Cerebellar nuclear complex (tissue), 1 donor: ENCODE measurements around the gene CREBBP.

Source experiments
- DNase-seq, 2 experiments: peaks; one replicate each; lab custom pipeline; 2025; lab: John Stamatoyannopoulos, UW

The CREBBP gene

DNA sequence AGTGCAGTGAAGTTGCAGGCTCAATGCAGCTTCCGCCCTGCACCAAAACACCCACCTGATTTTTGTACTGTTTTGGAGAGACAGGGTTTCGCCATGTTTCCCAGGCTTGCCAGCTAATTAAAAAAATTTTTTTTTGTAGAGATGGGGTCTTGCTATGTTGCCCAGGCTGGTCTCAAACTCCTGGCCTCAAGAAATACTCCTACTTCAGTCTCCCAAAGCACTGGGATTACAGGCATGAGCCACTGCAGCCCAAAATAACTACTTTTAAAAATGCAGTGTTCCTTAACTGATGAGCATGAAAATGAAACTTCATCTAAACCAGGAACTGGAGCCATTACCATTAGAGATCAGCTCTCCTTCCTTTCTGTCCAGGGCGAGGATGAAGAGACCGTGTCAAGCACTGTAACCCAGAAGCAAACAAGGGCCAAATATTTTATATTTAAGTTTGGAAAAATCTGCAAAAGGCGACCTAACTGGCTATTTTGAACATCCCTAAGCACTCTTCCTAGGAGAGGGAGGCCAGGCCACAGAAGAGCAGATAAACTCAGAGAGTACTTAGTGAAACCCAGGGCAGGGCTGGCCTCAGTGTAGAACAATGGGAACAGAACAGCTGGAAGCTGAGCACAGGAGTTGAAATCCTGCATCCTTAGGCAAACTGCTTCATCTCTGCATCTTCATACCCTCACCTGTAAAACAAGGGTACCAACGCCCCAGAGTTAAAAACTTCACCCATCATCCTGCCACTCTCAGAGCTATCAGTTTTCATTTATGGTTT is 24.0 kb downstream of the CREBBP start:
- no peak for DNase-seq

DNA sequence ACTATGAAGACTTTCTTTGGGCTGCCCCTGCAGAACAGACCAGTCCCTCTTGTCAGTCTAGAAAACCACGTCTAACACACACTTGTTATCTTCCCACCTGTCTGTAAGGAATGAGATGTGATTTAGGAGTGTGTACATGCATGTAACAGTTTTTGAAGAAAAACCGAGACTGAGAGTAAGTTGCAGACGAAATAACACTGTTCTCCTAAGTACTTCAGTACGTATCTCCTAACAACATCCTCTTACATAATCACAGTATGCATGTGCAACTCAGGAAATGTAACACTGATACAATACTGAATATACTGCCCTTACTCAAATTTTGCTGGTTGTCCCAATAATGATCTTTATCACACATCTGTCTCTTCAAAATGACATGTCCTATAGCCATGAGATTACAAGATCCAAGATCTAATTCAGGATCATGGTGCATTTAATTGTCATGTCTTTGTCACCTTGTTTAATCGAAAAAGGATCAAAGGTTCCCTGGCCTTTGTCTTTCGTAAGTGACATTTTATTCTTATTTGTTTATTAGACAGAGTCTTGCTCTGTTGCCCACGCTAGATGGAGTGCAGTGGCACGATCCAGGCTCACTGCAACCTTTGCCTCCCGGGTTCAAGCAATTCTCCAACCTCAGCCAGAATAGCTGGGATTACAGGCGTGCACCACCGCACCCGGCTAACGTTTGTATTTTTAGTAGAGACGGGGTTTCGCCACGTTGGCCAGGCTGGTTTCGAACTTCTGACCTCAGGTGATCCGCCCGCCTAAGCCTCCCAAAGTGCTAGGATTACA is 25.6 kb downstream of the CREBBP start:
- no peak for DNase-seq

DNA sequence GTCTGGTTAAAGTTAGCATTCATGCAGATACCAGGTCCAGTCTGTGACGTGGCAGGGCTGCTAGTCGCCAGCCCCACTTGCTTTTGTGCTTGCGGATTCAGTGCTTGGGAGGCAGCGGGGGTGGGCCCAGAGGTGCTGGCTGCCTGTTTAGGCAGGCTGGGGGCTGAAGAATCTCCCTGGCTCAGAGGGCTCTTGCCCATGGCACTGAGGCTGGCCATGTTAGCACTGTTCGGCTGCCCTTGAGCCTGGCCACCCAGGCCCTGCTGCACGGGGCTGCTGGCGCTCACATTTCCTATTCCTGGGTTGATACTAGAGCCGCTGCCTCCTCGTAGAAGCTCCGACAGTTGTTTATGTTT is 30.0 kb downstream of the CREBBP start:
- no peak for DNase-seq

DNA sequence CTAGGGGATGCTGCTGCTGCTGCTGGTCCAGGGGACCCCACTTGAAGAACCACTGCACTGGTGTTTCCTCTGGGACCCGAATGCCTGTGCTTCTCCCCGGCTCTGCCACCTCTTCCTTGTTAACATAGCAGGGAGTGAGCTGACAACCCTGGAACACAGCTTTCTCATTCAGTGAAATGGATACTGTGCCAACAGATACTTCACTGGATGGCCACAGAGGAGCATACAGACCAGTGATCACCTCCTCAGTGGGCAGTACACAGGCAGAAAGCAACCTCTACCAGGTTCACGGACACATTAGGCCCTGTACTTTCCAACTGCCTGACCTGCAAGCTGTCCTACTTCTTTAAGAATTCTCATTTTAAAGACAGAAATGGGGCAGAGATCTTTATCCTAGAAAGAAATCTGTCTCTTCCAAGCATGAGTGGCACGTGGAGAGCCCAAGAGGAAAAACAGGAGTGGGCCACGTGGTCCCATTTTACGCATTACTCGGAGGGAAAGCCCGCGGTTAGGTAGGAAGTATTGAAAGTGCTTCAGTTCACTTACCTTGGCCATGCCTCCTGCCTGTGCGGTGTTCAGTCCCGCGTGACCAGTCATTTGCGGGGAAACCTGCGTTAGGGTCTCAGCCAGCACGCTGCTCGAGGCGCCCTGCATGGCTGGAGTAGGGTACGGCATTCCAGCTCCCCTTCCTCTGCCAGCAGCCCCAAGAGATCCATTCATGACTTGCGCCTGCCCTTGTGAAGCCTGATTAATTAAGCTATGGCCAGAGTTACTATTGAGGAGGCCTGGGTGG is 30.6 kb downstream of the CREBBP start:
- no peak for DNase-seq

DNA sequence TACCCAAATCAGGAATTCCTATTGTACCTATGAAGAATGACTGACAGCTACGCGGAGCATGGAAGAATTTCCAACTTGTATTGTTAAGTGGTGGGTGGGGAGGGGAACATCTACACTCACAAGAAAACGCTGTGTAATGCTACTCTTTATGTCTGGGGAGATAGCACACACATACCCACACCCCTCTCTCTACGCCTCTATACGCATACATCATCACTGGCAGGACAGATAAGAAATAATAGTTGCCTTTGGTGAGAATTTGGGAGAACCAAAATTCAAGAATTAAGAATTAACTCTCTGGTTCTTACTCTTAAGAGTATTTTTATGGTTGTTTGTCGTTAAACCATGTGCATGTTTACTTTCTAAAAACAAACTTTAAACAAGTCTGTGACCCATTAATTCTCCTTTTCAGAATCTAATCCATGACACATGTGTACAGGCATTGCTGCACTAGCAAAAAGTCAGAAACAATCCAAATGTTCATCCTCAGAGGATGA is 33.9 kb downstream of the CREBBP start:
- DNase-seq: no peak

DNA sequence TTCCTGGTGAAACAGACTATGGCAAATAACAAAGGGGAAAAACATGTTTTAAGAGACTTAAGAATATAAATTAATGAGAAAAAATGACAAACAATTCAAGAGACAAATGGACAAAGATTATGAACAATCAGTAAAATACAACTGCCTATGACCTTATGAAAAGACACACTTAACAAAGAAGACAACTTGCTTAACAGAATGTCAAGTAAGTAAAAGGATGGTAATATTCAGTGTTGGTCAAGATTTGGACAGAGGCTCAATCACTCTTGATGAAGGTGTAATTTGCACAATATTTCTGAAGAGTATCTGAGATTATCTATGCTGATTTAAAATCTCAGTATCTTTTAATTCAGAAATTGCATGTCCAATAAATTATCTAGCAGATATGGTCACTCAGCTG is 34.4 kb downstream of the CREBBP start:
- no peak for DNase-seq

DNA sequence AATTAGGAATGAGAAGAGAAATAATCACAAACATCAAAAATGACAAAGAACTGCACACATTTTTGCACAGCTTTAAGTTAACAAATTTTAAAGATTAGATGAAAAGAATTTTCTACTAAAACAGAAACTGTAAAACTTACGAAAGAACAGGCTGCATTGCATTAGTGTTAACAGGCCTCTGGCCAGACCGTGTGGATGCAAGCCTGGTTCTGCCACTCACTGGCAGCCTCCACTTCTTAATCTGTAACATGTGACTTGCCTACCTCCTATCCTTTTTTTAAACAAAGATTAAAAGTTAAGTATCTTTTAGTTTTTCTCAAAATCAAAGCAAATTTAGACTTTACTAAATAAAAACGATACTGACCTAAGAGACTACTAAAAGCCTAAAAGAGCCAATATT is 37.5 kb downstream of the CREBBP start:
- no peak for DNase-seq

DNA sequence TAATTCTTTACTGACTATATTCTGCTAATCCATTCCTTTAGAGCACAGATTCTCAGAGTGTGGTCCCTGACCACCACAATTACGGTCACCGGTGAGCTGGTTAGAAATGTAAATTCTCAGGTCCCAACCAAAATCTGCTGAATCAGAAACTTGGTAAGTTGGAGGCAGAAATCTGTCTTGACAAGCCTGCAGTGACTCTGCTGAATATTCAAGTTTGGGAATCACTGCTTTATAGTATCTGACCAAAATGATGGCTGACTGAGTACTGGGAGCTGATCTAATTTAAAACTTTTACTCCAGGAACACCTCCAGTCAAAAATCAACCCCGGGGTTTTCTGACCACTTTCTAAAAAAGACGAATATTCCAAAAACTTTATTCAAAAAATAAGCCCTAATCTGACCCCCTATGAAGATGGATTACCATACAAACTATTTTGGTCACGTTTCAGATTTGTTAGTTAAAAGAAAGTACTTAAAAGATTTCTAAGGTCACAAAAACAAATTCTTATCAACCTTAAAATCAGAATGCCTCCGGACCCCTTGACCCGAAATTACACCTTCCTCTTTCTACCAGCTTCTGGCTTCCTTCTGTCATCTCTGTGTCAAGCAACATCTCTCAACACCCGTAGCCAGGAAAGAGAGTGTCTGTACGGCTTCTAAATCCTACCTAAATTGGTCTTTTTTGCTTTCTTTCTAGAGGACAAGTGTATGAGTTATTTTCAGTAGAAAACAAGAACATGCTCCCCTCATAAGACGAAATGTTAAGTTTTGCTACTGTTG is 38.6 kb downstream of the CREBBP start:
- DNase-seq: no peak

DNA sequence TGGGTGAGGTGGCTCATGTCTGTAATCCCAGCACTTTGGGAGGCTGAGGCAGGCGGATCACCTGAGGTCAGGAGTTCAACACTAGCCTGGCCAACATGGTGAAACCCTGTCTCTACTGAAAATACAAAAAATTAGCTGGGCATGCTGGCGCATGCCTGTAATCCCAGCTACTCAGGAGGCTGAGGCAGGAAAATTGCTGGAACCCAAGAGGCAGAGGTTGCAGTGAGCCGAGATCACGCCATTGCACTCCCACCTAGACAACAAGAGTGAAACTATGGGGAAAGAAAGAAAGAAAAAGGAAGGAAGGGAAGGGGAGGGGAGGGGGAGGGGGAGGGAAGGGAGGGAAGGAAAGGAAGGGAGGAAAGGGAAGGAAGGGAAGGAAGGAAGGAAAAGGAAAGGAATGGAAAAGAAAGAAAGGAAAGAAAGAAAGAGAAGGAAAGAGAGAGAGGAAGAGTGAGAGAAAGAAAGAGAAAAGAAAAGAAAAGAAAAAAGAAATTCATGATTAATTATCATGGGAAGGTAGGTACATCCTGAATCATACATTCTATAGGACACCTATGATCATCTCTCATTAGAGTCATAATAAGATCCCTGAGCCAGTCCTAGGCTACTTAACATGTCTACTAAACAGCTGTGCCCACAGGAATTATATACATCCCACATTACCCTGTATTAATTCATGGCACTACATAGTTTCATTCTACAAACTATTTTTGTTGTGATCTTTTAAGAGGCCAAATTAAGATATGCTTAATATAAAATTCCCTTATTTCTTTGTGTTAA is 40.9 kb downstream of the CREBBP start:
- no peak for DNase-seq

DNA sequence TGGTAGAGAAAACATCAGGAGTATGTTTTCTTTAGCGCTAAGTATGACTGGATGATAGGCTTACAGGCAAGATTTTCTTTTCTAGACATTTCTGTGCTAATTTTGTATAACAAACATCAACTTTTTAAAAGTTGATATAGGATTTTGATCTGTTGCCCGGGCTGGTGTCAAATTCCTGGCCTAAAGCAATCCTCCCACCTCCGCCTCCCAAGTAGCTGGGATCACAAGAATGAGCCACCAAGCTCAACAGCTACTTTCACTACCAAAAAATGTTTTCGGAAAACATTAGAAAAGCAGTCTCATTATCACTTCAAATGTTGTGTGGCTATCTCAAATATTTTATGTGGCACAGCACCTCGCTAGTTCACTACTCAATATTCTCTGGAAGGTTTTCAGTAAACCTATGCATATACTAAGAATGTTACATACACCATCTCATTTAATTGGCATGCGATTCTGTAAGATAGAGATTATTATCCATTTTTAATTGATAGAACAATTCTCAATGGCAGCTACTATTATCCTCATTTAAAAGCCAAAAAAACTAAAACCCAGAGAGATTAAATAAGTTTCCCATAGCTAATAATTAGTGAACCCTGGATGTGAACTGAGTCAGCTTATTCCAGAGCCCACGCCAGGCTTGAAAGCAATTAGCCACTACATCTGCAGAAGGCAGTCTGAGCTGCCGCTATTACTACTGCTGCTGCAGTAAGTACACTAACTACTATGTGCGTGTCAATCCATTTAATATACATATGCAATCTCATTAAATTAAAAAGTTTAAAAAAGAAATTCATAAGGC is 41.7 kb downstream of the CREBBP start:
- DNase-seq: no peak

DNA sequence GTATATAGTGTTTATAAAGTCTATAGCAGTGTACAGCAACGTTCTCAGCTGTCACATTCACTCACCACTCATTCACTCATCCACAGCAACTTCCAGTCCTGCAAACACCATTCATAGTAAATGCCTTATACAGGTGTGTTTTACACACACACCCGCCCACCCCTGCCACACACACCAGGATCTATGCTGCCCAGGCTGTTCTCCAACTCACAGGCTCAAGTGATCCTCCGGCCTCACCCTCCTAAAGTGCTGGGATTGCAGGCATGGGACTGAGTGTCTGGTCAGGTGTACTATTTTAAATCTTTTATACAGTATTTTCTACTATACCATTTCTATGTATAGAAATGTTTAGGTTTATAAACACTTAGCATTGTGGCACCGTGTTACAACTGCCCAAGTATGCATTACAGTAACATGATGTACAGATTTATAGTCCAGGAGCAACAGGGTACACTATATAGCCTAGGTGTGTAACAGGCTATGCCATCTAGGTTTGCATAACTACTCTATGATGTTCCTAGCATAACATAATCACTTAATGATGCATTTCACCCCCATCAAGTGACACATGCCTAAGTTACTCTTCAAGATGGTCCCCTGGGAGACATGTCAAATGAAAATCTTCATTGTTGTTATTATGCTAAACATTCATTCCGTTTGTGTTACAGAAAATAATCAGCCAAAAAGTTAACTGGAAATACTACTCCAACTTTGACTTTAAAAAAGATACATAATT is 42.5 kb downstream of the CREBBP start:
- DNase-seq: no peak

DNA sequence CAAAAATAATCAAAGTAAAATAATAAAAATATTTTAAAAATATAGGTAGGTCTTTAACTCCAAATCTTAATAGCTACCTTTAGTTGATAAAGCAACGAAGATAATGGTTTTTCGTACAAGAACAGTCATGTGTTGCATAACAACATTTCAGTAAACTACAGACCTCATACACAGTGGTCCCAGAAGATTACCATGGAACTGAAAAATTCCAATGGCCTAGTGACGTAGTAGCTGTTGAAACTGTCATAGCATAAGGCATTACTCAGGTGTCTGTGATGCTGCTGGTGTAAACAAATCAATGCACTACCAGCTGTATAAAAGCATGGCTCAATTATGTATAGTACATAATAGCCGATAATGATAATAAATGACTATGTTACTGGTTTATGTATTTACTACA is 43.9 kb downstream of the CREBBP start:
- no peak for DNase-seq

DNA sequence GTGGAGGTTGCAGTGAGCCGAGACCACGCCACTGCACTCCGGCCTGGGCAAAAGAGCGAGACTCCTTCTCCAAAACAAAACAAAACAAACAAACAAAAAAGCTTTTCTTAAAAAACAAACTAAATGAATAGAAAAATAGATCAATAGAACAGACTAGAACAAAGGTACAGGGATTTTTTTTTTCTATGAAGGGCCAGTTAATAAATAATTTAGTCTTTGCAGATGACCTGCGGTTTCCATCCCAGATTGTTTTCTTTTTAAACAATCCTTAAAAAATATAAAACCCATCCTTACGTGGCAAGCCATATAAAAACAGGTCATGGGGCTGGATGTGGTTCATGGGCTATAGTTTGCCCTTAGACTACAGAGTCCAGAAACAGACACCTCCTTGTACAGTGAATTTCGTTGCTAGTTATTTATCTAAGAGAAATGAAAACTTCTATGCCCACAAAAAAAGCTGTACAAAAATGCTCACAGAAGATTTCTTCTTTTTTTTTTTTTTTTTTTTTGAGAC is 45.4 kb downstream of the CREBBP start:
- no peak for DNase-seq

DNA sequence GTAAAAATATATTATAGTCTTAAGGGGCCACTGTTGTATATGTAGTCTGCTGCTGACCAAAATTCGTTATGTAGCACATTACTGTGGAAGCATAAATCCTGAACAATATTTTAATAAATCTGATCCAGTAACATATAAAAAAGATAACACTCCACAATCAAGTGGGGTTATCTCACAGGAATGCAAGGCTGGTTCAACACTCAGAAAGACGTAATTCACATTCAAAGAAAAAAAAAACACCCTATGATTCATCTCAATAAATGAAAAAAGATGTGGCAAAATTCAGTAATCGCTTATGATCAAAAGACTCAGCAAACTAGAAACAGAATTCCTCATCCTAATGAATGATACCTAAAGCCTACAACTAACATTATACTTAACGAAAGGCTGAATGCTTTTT is 47.8 kb downstream of the CREBBP start:
- DNase-seq: no peak

DNA sequence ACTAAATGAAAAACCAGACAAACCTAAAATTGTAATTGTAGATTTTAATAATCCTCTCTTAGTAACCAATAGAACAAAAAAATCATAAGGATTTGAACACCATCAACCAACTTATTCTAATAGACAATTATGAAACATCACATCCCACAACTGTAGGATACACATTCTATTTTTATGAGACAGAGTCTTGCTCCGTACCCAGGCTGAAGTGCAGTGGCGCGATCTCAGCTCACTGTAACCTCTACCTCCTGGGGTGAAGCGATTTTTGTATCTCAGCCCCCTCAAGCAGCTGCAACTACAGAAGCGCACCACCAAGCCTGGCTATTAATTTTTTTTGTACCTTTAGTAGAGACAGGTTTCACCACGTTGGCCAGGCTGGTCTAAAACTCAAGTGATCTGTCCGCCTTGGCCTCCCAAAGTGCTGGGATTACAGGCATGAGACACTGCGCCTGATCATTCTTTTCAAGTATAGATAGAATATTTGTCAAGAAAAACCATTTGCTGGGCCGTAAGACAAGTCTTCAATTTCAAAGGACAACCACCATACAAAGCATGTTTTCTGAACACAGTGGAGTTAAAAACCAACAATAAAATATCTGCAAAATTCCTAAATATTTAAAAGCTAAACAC is 49.8 kb downstream of the CREBBP start:
- DNase-seq: no peak

DNA sequence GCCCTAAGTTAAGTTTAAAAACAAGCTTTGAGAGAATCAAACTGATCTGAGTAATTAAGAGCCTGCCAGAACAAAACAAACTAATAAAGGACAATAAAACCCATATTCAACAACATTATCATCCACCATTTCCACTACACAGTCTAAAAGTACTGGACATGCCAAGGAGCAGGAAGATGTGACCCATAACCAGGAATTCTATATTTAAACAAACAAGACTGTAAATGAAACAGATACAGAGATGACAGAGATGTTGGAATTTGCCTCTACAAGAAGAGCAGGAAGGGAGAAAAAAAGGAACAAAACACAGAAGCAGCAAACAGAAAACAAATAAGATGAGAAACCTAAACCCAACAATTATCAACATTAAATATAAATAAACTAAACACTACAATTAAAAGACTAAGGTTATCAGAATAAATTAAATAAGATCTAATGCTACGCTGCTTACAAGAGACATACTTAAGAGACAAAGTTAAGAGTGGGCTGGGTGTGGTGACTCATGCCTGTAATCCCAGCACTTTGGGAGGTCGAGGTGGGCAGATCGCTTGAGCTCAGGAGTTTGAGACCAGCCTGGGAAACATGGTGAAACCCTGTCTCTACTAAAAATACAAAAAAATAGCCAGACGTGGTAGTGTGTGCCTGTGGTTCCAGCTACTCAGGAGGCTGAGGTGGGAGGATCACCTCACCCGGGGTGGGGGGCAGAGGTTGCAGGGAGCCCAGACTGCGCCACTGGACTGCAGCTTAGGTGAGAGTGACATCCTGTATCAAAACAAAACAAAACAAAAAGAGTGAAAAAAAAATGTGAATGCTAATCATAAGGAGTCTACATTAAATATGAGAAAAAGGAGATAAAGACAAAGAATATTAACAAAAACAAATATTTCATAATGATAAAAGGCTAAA is 50.6 kb downstream of the CREBBP start:
- no peak for DNase-seq

DNA sequence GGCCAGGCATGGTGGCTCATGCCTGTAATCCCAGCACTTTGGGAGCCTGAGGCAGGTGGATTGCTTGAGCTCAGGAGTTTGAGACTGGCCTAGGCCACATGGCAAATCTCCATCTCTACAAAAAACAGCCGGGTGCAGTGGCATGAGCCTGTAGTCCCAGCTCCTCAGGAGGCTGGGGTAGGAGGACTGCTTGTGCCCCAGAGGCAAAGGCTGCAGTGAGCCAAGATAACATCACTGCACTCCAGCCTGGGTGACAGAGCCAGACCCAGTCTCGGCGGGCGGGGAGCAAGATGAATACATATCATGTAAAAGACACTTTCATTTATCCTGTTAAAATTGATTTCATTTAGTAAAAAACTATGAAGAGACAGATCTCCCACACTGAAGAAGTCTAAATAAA is 54.6 kb downstream of the CREBBP start:
- DNase-seq: no peak

DNA sequence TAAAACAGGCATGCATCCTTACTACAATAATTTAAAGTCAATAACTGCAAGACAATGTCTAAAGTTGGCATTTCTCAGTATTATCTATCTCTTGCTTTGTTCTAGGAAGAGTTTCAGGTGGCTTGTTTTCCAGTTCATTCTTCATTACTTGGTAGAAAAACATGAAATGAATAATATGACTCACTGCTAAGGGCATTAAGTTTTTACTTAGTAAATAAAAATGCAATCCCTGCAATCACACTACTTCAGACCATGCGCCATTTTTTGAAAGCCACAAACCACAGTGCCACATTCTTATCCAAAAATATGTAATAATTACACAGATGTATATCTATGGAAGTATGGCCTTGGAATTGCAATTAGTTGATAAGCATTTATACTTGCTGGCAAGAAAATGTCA is 55.4 kb downstream of the CREBBP start:
- DNase-seq: no peak
